GM12878 (cell line): Measurements from ENCODE around the gene PNMA5. TPM values are rescaled to one million over a fixed set of nuclear protein-coding genes. Genes with fewer than 3 reads are reported as not detected.

Experiments used
- ASH2L ChIP-seq: fragments of 300-600, 200-600 bp; sonication (generic); IDR thresholded peaks from 2 replicates; pipeline ENCODE4 v1.6.1; 2017; ENCODE audit warnings: low read depth, mild to moderate bottlenecking, borderline replicate concordance
- HSF1 ChIP-seq: fragments of 150-350 bp; IDR thresholded peaks from 2 replicates; pipeline ENCODE4 v1.6.1; 2014; ENCODE audit warnings: mild to moderate bottlenecking, low read depth, low read length
- PAX8 ChIP-seq: fragments of 450-650 bp; IDR thresholded peaks from 2 replicates; pipeline ENCODE4 v1.6.1; 2017; ENCODE audit warnings: mild to moderate bottlenecking, moderate library complexity
- PKNOX1 ChIP-seq: fragments of 450-650 bp; IDR thresholded peaks from 2 replicates; pipeline ENCODE4 v1.6.1; 2016; ENCODE audit warnings: mild to moderate bottlenecking
- polyA plus RNA-seq, 11 experiments: library from polyadenylated mRNA; depleted of rRNA in 4 of 11; unstranded in 6 of 11; stranded (reverse) in 5 of 11; fragments of >200 nt; fragmentation: Nextera tagmentation in 4 of 11; fragmentation: Illumina TruSeq in 1 of 11; extraction: Ambion mirVana in 4 of 11; extraction: Trizol in 1 of 11; gene quantifications; 1 replicate in 1 of 11; 2 replicates in 10 of 11; pipeline versions ENCODE4 v1.2.1 to v1.2.3, GENCODE V29; 2011 to 2016; ENCODE audit warnings: inconsistent platforms in 2 of 11, missing spikeins in 2 of 11, low read depth in 1 of 11
- total RNA-seq, 4 experiments: library from RNA; depleted of rRNA in 3 of 4; stranded (reverse); fragments of >200 nt in 3 of 4; fragmentation: Illumina TruSeq in 1 of 4; extraction: Trizol in 1 of 4; gene quantifications; 2 replicates each; pipeline versions ENCODE4 v1.2.1 to v1.2.3, GENCODE V29; 2013 to 2021
- TF ChIP-seq, protein P1 (sequence below), 3 experiments: IDR thresholded peaks in 2 of 3; conservative IDR thresholded peaks in 1 of 3; 2 replicates each; pipeline ENCODE4 v1.5.1; 2011; ENCODE audit warnings: low read depth in 3 of 3, low read length in 3 of 3, mild to moderate bottlenecking in 3 of 3, control low read depth in 2 of 3, moderate library complexity in 2 of 3, inconsistent platforms in 1 of 3, mixed read lengths in 1 of 3; ENCODE audit not compliant: control insufficient read depth in 2 of 3, insufficient read depth in 1 of 3; ENCODE audit errors: extremely low read depth in 1 of 3
- TF ChIP-seq, protein P2 (sequence below): fragments of 450-650 bp; IDR thresholded peaks from 2 replicates; pipeline ENCODE4 v1.6.1; 2018; ENCODE audit warnings: mild to moderate bottlenecking, low read depth, moderate library complexity; ENCODE audit not compliant: partially characterized antibody

Gene PNMA5
- total and polyA plus RNA-seq, 10 of the 15 experiments (the other 5 are each of a cell fraction or from before 2014, with no cell fraction given) = 0.03 TPM; not detected in 9

GRCh38 chrX:153032397-153033118 is 38.6 kb upstream of the PNMA5 start (continued):
- no peak for TF ChIP-seq HSF1
- no peak for TF ChIP-seq PKNOX1
- no peak for TF ChIP-seq PAX8
- TF ChIP-seq, protein P1, sequence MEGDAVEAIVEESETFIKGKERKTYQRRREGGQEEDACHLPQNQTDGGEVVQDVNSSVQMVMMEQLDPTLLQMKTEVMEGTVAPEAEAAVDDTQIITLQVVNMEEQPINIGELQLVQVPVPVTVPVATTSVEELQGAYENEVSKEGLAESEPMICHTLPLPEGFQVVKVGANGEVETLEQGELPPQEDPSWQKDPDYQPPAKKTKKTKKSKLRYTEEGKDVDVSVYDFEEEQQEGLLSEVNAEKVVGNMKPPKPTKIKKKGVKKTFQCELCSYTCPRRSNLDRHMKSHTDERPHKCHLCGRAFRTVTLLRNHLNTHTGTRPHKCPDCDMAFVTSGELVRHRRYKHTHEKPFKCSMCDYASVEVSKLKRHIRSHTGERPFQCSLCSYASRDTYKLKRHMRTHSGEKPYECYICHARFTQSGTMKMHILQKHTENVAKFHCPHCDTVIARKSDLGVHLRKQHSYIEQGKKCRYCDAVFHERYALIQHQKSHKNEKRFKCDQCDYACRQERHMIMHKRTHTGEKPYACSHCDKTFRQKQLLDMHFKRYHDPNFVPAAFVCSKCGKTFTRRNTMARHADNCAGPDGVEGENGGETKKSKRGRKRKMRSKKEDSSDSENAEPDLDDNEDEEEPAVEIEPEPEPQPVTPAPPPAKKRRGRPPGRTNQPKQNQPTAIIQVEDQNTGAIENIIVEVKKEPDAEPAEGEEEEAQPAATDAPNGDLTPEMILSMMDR (IDR thresholded peaks at IDR 0.05 in 2 of 3, conservative IDR thresholded peaks at IDR 0.05 in 1 of 3; ENCODE audit: control insufficient read depth in 2 of 3, extremely low read depth in 1 of 3, insufficient read depth in 1 of 3, low read depth in 3 of 3, low read length in 3 of 3) = peak; percentile 59 to 66 (median 63); a peak in 5 of 6 replicates
- no peak for TF ChIP-seq ASH2L
- TF ChIP-seq, protein P2, sequence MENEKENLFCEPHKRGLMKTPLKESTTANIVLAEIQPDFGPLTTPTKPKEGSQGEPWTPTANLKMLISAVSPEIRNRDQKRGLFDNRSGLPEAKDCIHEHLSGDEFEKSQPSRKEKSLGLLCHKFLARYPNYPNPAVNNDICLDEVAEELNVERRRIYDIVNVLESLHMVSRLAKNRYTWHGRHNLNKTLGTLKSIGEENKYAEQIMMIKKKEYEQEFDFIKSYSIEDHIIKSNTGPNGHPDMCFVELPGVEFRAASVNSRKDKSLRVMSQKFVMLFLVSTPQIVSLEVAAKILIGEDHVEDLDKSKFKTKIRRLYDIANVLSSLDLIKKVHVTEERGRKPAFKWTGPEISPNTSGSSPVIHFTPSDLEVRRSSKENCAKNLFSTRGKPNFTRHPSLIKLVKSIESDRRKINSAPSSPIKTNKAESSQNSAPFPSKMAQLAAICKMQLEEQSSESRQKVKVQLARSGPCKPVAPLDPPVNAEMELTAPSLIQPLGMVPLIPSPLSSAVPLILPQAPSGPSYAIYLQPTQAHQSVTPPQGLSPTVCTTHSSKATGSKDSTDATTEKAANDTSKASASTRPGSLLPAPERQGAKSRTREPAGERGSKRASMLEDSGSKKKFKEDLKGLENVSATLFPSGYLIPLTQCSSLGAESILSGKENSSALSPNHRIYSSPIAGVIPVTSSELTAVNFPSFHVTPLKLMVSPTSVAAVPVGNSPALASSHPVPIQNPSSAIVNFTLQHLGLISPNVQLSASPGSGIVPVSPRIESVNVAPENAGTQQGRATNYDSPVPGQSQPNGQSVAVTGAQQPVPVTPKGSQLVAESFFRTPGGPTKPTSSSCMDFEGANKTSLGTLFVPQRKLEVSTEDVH = no peak
